HepG2 (cell line): ENCODE data around the gene IL16. TPM values are rescaled to one million over a fixed set of nuclear protein-coding genes. Genes with fewer than 3 reads are reported as not detected.

Experiments used
- KIAA2018 ChIP-seq: sonication (generic); formaldehyde crosslinking; IDR thresholded peaks from 2 replicates; pipeline ENCODE4 v1.5.0; 2020; ENCODE audit warnings: mild to moderate bottlenecking, missing genetic modification reagents, borderline replicate concordance
- MLLT10 ChIP-seq: sonication (generic); formaldehyde crosslinking; IDR thresholded peaks from 2 replicates; pipeline ENCODE4 v1.4.0; 2020; ENCODE audit warnings: missing genetic modification reagents
- TOE1 ChIP-seq: sonication (generic); formaldehyde crosslinking; IDR thresholded peaks from 2 replicates; pipeline ENCODE4 v1.4.0; 2020; ENCODE audit warnings: mild to moderate bottlenecking, missing genetic modification reagents
- ZNF232 ChIP-seq: sonication (generic); formaldehyde crosslinking; IDR thresholded peaks from 2 replicates; pipeline ENCODE4 v1.4.0; 2020; ENCODE audit warnings: missing genetic modification reagents, borderline replicate concordance
- ZNF580 ChIP-seq: IDR thresholded peaks from 2 replicates; pipeline ENCODE4 v1.6.1; 2016; ENCODE audit warnings: low read depth, borderline replicate concordance
- polyA plus RNA-seq, 8 experiments: library from polyadenylated mRNA; depleted of rRNA in 3 of 8; stranded (reverse) in 7 of 8; unstranded in 1 of 8; fragments of >200 nt; fragmentation: Illumina TruSeq in 4 of 8; extraction: Trizol in 4 of 8; gene quantifications; 2 replicates each; pipeline versions ENCODE4 v1.2.1 to v1.2.3, GENCODE V29; 2011 to 2016; ENCODE audit warnings: low read depth in 4 of 8, missing spikeins in 1 of 8, mixed read lengths in 1 of 8; ENCODE audit not compliant: insufficient read depth in 1 of 8
- total RNA-seq, 5 experiments: library from RNA; depleted of rRNA; stranded (reverse); fragments of >200 nt; fragmentation: Illumina TruSeq; extraction: Trizol; gene quantifications; 2 replicates each; pipeline ENCODE4 v1.2.3, GENCODE V29; 2016; ENCODE audit warnings: low read depth in 1 of 5

The IL16 gene
- total and polyA plus RNA-seq, 2 of the 13 experiments (the other 11 are each of a cell fraction or from before 2014, with no cell fraction given) = 0.03 TPM; not detected in 1

DNA sequence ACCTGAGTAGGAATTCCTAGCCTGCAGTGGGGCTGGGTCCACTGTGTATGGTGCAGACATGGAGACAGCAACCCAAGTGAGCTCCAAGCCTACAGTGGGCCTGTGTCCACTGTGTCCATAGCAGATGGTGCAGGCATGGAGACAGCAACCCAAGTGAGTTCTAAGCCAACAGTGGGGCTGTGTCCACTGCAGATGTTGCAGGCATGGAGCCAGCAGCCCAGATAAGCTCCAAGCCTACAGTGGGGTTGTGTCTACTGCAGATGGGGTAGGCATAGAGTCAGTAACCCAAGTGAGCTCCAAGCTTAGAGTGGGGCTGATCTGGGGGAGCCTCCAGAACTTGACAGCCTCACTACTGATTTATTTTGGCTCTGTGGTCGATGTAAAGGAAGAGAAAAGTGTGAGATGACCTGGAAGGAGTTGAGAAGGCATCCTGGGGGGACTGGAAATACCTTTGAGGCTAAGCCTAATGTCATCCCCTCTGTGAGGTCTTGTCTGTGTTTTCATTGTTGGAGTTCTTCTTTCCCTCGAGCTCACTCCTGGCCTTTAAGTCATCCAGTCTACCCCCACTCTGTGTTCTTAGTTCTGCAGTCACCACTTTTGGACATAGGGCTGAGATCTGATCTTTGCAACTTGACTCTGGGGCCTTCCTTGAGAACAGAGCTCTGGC is 22.4 kb upstream of the IL16 start (continued):
- no peak for TF ChIP-seq ZNF580 (CRISPR knock-in tag)
- no peak for TF ChIP-seq MLLT10 (CRISPR knock-in tag)
- TF ChIP-seq ZNF232 = no peak
- TF ChIP-seq TOE1 (CRISPR knock-in tag) = no peak
- TF ChIP-seq KIAA2018 (CRISPR knock-in tag) = no peak
